MM.1S (cell line): ENCODE measurements around the gene G6PD.
"Not testable (repeated sequence)": the region's sequence is repeated elsewhere in the genome, so short reads cannot be mapped to it uniquely, and the experiment has no call there.

Experiments used
- CTCF ChIP-seq: fragments of 300-600 bp; sonication (generic); IDR thresholded peaks from 2 replicates; pipeline ENCODE4 v1.5.1; 2016; ENCODE audit warnings: antibody characterized with exemption, low read length, mixed read lengths
- EZH2 ChIP-seq: fragments of 300-600 bp; sonication (generic); optimal IDR thresholded peaks from 2 replicates; pipeline ENCODE3; 2017; ENCODE audit warnings: low read depth, mild to moderate bottlenecking, antibody characterized with exemption, low read length, mixed read lengths
- EZH2phosphoT487 ChIP-seq: fragments of 300-600 bp; sonication (generic); IDR thresholded peaks from 2 replicates; pipeline ENCODE4 v1.6.1; 2018; ENCODE audit warnings: antibody characterized with exemption, low read length

- TF ChIP-seq CTCF, EZH2, EZH2phosphoT487: not testable (repeated sequence)
Measured at GRCh38 chrX:154558896-154559295, 12.2 kb upstream of the G6PD start.
